ENCODE data around the gene GOLGA5.

DNA sequence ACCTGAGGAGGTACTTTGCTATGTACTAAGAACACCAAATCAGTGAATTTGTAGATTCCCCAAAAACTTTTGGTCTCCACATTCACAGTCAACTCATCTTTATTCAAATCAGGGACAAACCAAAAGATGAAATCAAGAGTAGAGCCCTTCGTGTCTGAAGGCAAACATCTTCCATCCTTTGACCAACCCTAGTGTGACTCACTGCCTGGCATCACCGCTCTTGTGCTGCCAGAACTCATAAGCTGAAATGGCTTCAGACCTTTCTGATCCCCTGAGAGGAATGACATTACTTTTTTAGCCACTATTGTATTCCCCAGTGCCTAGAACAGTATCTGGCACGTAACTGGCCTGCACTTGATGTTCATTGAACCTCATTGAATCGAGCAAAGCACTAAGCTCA, 50.1 kb downstream of the GOLGA5 start:
- TF ChIP-seq, protein P1, sequence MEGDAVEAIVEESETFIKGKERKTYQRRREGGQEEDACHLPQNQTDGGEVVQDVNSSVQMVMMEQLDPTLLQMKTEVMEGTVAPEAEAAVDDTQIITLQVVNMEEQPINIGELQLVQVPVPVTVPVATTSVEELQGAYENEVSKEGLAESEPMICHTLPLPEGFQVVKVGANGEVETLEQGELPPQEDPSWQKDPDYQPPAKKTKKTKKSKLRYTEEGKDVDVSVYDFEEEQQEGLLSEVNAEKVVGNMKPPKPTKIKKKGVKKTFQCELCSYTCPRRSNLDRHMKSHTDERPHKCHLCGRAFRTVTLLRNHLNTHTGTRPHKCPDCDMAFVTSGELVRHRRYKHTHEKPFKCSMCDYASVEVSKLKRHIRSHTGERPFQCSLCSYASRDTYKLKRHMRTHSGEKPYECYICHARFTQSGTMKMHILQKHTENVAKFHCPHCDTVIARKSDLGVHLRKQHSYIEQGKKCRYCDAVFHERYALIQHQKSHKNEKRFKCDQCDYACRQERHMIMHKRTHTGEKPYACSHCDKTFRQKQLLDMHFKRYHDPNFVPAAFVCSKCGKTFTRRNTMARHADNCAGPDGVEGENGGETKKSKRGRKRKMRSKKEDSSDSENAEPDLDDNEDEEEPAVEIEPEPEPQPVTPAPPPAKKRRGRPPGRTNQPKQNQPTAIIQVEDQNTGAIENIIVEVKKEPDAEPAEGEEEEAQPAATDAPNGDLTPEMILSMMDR (IDR thresholded peaks at IDR 0.05) = no peak
- no peak for TF ChIP-seq POLR2A (IDR thresholded peaks at IDR 0.05)
- TF ChIP-seq POLR2AphosphoS5 (IDR thresholded peaks at IDR 0.05) = no peak

All from upper lobe of left lung (tissue), 4 donors.